Measurements from ENCODE around the gene RAD51B. TPM values are rescaled to one million over a fixed set of nuclear protein-coding genes. Genes with fewer than 3 reads are reported as not detected.
"Not testable (repeated sequence)": the region's sequence is repeated elsewhere in the genome, so short reads cannot be mapped to it uniquely, and the experiment has no call there.

Gene RAD51B
- total RNA-seq, 1 experiment from 2014 or later = 7.2 TPM

- no peaks in the 10 kb centered on the region for H3K36me3 ChIP-seq
- no peaks in the 10 kb centered on the region for H3K9me3 ChIP-seq
- H3K4me3 ChIP-seq = no peak overlapping the region
- no peak for DNase-seq
- no peaks in the 10 kb centered on the region for H3K27me3 ChIP-seq
Observed at GRCh38 chr14:68082698-68083291, 263.2 kb downstream of the RAD51B start.

- no peak for DNase-seq
- Histone ChIP-seq H3K4me3 (no peak overlapping the region), H3K27me3 (no peaks in the 10 kb centered on the region), H3K9me3 (no peaks in the 10 kb centered on the region), H3K36me3 (no peaks in the 10 kb centered on the region)
Observed at GRCh38 chr14:68084256-68084655, 264.7 kb downstream of the RAD51B start.

- no peak for DNase-seq
- no peaks in the 10 kb centered on the region for H3K9me3 ChIP-seq
- no peaks in the 10 kb centered on the region for H3K27me3 ChIP-seq
- no peak overlapping the region for H3K4me3 ChIP-seq
- no peaks in the 10 kb centered on the region for H3K36me3 ChIP-seq
Observed at GRCh38 chr14:68085742-68086141, 266.2 kb downstream of the RAD51B start.

GRCh38 chr14:68088451-68088854 is 268.9 kb downstream of the RAD51B start:
- H3K27me3 ChIP-seq = no peaks in the 10 kb centered on the region
- no peak overlapping the region for H3K4me3 ChIP-seq
- DNase-seq = no peak
- no peaks in the 10 kb centered on the region for H3K36me3 ChIP-seq
- H3K9me3 ChIP-seq = no peaks in the 10 kb centered on the region

- no peak for DNase-seq
- Histone ChIP-seq H3K4me3 (no peak overlapping the region), H3K27me3 (no peaks in the 10 kb centered on the region), H3K9me3 (no peaks in the 10 kb centered on the region), H3K36me3 (no peaks in the 10 kb centered on the region)
Observed at GRCh38 chr14:68089146-68089731, 269.7 kb downstream of the RAD51B start.

GRCh38 chr14:68094158-68094557 is 274.6 kb downstream of the RAD51B start:
- Histone ChIP-seq H3K36me3 (no peaks in the 10 kb centered on the region), H3K27me3 (no peaks in the 10 kb centered on the region), H3K9me3 (no peaks in the 10 kb centered on the region), H3K4me3 (no peak overlapping the region)
- DNase-seq = no peak

GRCh38 chr14:68094752-68095151 is 275.2 kb downstream of the RAD51B start:
- H3K9me3 ChIP-seq = no peaks in the 10 kb centered on the region
- H3K27me3 ChIP-seq = no peaks in the 10 kb centered on the region
- no peaks in the 10 kb centered on the region for H3K36me3 ChIP-seq
- DNase-seq = no peak
- H3K4me3 ChIP-seq = no peak overlapping the region

- Histone ChIP-seq H3K36me3 (peaks cover 4% of the 10 kb centered on the region; the same call in 1 of the 2 replicates), H3K27me3 (no peaks in the 10 kb centered on the region), H3K9me3 (peaks cover 9% of the 10 kb centered on the region; the same call in 1 of the 2 replicates), H3K4me3 (no peak overlapping the region)
- no peak for DNase-seq
Observed at GRCh38 chr14:68097727-68098126, 278.1 kb downstream of the RAD51B start.

- Histone ChIP-seq H3K36me3 (peaks cover 4% of the 10 kb centered on the region; the same call in 1 of the 2 replicates), H3K27me3 (no peaks in the 10 kb centered on the region), H3K9me3 (peaks cover 9% of the 10 kb centered on the region; the same call in 1 of the 2 replicates), H3K4me3 (no peak overlapping the region)
- DNase-seq = no peak
Observed at GRCh38 chr14:68098834-68099233, 279.3 kb downstream of the RAD51B start.

- Histone ChIP-seq H3K36me3 (peaks cover 4% of the 10 kb centered on the region; the same call in 1 of the 2 replicates), H3K27me3 (no peaks in the 10 kb centered on the region), H3K4me3 (no peak overlapping the region), H3K9me3 (peaks cover 9% of the 10 kb centered on the region; the same call in 1 of the 2 replicates)
- no peak for DNase-seq
Observed at GRCh38 chr14:68099495-68100045, 280.0 kb downstream of the RAD51B start.

GRCh38 chr14:68101715-68102301 is 282.2 kb downstream of the RAD51B start:
- not testable (repeated sequence) for DNase-seq, H3K36me3 ChIP-seq, H3K27me3 ChIP-seq, H3K4me3 ChIP-seq, H3K9me3 ChIP-seq

GRCh38 chr14:68103853-68104252 is 284.3 kb downstream of the RAD51B start:
- DNase-seq = no peak
- Histone ChIP-seq H3K4me3 (no peak overlapping the region), H3K9me3 (peaks cover 9% of the 10 kb centered on the region; the same call in 1 of the 2 replicates), H3K27me3 (no peaks in the 10 kb centered on the region), H3K36me3 (peaks cover 4% of the 10 kb centered on the region; the same call in 1 of the 2 replicates)

GRCh38 chr14:68104518-68104917 is 284.9 kb downstream of the RAD51B start:
- DNase-seq = no peak
- peaks cover 4% of the 10 kb centered on the region; the same call in 1 of the 2 replicates for H3K36me3 ChIP-seq
- H3K27me3 ChIP-seq = no peaks in the 10 kb centered on the region
- H3K9me3 ChIP-seq = peaks cover 9% of the 10 kb centered on the region; the same call in 1 of the 2 replicates
- H3K4me3 ChIP-seq = no peak overlapping the region

GRCh38 chr14:68105816-68106215 is 286.2 kb downstream of the RAD51B start:
- Histone ChIP-seq H3K36me3 (peaks cover 4% of the 10 kb centered on the region; the same call in 1 of the 2 replicates), H3K9me3 (peaks cover 8% of the 10 kb centered on the region; the same call in 1 of the 2 replicates), H3K4me3 (no peak overlapping the region), H3K27me3 (no peaks in the 10 kb centered on the region)
- DNase-seq = no peak

- Histone ChIP-seq H3K36me3 (peaks cover 4% of the 10 kb centered on the region; the same call in 1 of the 2 replicates), H3K4me3 (no peak overlapping the region), H3K27me3 (no peaks in the 10 kb centered on the region), H3K9me3 (0 out of 2 replicates have a peak, but pooled peaks cover 3% of the 10 kb centered on the region)
- DNase-seq = no peak
Observed at GRCh38 chr14:68106456-68106855, 286.9 kb downstream of the RAD51B start.

GRCh38 chr14:68106905-68107304 is 287.3 kb downstream of the RAD51B start:
- no peak overlapping the region for H3K4me3 ChIP-seq
- H3K9me3 ChIP-seq = 0 out of 2 replicates have a peak, but pooled peaks cover 2% of the 10 kb centered on the region
- peaks cover 4% of the 10 kb centered on the region; the same call in 1 of the 2 replicates for H3K36me3 ChIP-seq
- no peaks in the 10 kb centered on the region for H3K27me3 ChIP-seq
- DNase-seq = no peak

All from MG63 (cell line).